IMR-90 (cell line): ENCODE data around the gene AUTS2. TPM values are rescaled to one million over a fixed set of nuclear protein-coding genes. Genes with fewer than 3 reads are reported as not detected.

Experiments
- ATAC-seq: fragments of 200-7000 bp; cut with Tn5 transposase; 2 replicates; pipeline ENCODE4 v1.9.1; 2020; ENCODE audit warnings: low read depth, mild to moderate bottlenecking, moderate library complexity
- BruUV-seq: library from RNA; stranded (reverse); fragments of 400-500 nt; replicated peaks from 2 replicates; lab custom pipeline; 2021; lab: Mats Ljungman, UMichigan
- CTCF ChIA-PET: fragments of 300-600 bp; formaldehyde crosslinking; extraction: SDS; loops from one replicate; lab custom pipeline; 2021; ENCODE audit warnings: antibody characterized with exemption; lab: Yijun Ruan, JAX
- POLR2A ChIA-PET: fragments of 300-600 bp; sonication (Branson Sonifier 250); formaldehyde crosslinking; loops from one replicate; lab custom pipeline; 2022; ENCODE audit warnings: antibody characterized with exemption; ENCODE audit not compliant: unreplicated experiment; lab: Charles Lee
- DNase-seq: peaks from one replicate; pipeline ENCODE4 v3.0.0; 2013
- H2AFZ ChIP-seq: replicated peaks from 2 replicates; pipeline ENCODE3; 2013; ENCODE audit warnings: low read length, mild to moderate bottlenecking; ENCODE audit not compliant: poor library complexity
- H2AK5ac ChIP-seq: 2 replicates; pipeline ENCODE4 v1.6.1; 2013; ENCODE audit warnings: low read depth, low read length, inconsistent platforms
- H2AK9ac ChIP-seq: replicated peaks from 2 replicates; pipeline ENCODE3; 2013; ENCODE audit warnings: mild to moderate bottlenecking, low read depth, low read length, moderate library complexity; ENCODE audit not compliant: poor library complexity
- H2BK120ac ChIP-seq: 2 replicates; pipeline ENCODE4 v1.6.1; 2013; ENCODE audit warnings: low read depth, low read length, inconsistent platforms
- H2BK15ac ChIP-seq: 3 replicates; pipeline ENCODE4 v1.6.1; 2013; ENCODE audit warnings: low read depth, low read length, inconsistent platforms
- H2BK20ac ChIP-seq: 2 replicates; pipeline ENCODE4 v1.6.1; 2013; ENCODE audit warnings: low read depth, mild to moderate bottlenecking, inconsistent platforms, low read length, moderate library complexity
- H2BK5ac ChIP-seq: 2 replicates; pipeline ENCODE4 v1.6.1; 2013; ENCODE audit warnings: mild to moderate bottlenecking, low read depth, low read length, inconsistent platforms; ENCODE audit not compliant: poor library complexity, severe bottlenecking
- H3K14ac ChIP-seq: replicated peaks from 2 replicates; pipeline ENCODE4 v1.6.1; 2013; ENCODE audit warnings: low read depth, low read length, inconsistent platforms
- H3K18ac ChIP-seq: 2 replicates; pipeline ENCODE4 v1.6.1; 2013; ENCODE audit warnings: low read depth, low read length, control low read depth
- H3K23ac ChIP-seq: 2 replicates; pipeline ENCODE4 v1.6.1; 2013; ENCODE audit warnings: low read depth, low read length, inconsistent platforms
- H3K27ac ChIP-seq: 2 replicates; pipeline ENCODE4 v1.5.1; 2013; ENCODE audit warnings: mild to moderate bottlenecking, control low read depth, low read length; ENCODE audit not compliant: insufficient read depth
- H3K27me3 ChIP-seq: 2 replicates; pipeline ENCODE4 v1.6.1; 2013; ENCODE audit warnings: low read length; ENCODE audit not compliant: control insufficient read depth, insufficient read depth
- H3K36me3 ChIP-seq: 2 replicates; pipeline ENCODE4 v1.6.1; 2013; ENCODE audit warnings: low read length, mixed read lengths; ENCODE audit not compliant: control insufficient read depth, insufficient read depth
- H3K4ac ChIP-seq: 2 replicates; pipeline ENCODE4 v1.6.1; 2013; ENCODE audit warnings: low read depth, low read length, inconsistent platforms
- H3K4me1 ChIP-seq: 2 replicates; pipeline ENCODE4 v1.6.1; 2013; ENCODE audit warnings: low read length, mixed read lengths; ENCODE audit not compliant: control insufficient read depth, insufficient read depth
- H3K4me2 ChIP-seq: 2 replicates; pipeline ENCODE4 v1.6.1; 2013; ENCODE audit warnings: low read depth, mild to moderate bottlenecking, control low read depth, low read length, moderate library complexity
- H3K4me3 ChIP-seq: 2 replicates; pipeline ENCODE4 v1.5.1; 2013; ENCODE audit warnings: low read depth, mild to moderate bottlenecking, control low read depth, low read length, moderate library complexity; ENCODE audit not compliant: insufficient read depth
- H3K56ac ChIP-seq: 2 replicates; pipeline ENCODE4 v1.6.1; 2013; ENCODE audit warnings: low read length, inconsistent platforms; ENCODE audit not compliant: insufficient read depth; ENCODE audit errors: extremely low read depth
- H3K79me1 ChIP-seq, 2 experiments: 2 replicates each; pipeline ENCODE4 v1.6.1; 2013; ENCODE audit warnings: low read length in 2 of 2, inconsistent platforms in 1 of 2, low read depth in 1 of 2
- H3K9ac ChIP-seq: 2 replicates; pipeline ENCODE4 v1.6.1; 2013; ENCODE audit warnings: low read depth, low read length, control low read depth
- H3K9me1 ChIP-seq: 2 replicates; pipeline ENCODE4 v1.6.1; 2013; ENCODE audit warnings: low read length, inconsistent platforms; ENCODE audit not compliant: insufficient read depth
- H3K9me3 ChIP-seq: 2 replicates; pipeline ENCODE4 v1.6.1; 2013; ENCODE audit warnings: low read length; ENCODE audit not compliant: control insufficient read depth, insufficient read depth
- H4K20me1 ChIP-seq: 2 replicates; pipeline ENCODE4 v1.6.1; 2013; ENCODE audit warnings: low read length, inconsistent platforms; ENCODE audit not compliant: insufficient read depth
- H4K5ac ChIP-seq: 2 replicates; pipeline ENCODE4 v1.6.1; 2013; ENCODE audit warnings: mild to moderate bottlenecking, low read depth, low read length, control low read depth
- H4K8ac ChIP-seq, 2 experiments: 2 replicates each; pipeline ENCODE4 v1.6.1; 2013; ENCODE audit warnings: low read depth in 2 of 2, low read length in 2 of 2, control low read depth in 1 of 2, inconsistent platforms in 1 of 2
- H4K91ac ChIP-seq: 2 replicates; pipeline ENCODE4 v1.6.1; 2013; ENCODE audit warnings: low read depth, low read length, inconsistent platforms; ENCODE audit not compliant: insufficient read depth
- BHLHE40 ChIP-seq: fragments of 150-350 bp; IDR thresholded peaks from 2 replicates; pipeline ENCODE4 v1.6.1; 2016; ENCODE audit warnings: mild to moderate bottlenecking, low read depth, low read length
- CEBPB ChIP-seq: IDR thresholded peaks from 2 replicates; pipeline ENCODE4 v1.6.1; 2012; ENCODE audit warnings: low read depth, low read length, improper control_type of control experiment
- CHD1 ChIP-seq: IDR thresholded peaks from 2 replicates; pipeline ENCODE4 v1.6.1; 2012; ENCODE audit warnings: low read depth, low read length, improper control_type of control experiment
- CTCF ChIP-seq: conservative IDR thresholded peaks from 2 replicates; pipeline ENCODE4 v1.5.1; 2012; ENCODE audit warnings: mild to moderate bottlenecking, low read depth, low read length, improper control_type of control experiment
- ELK1 ChIP-seq: fragments of 150-350 bp; IDR thresholded peaks from 2 replicates; pipeline ENCODE4 v1.6.1; 2016; ENCODE audit warnings: low read depth, mild to moderate bottlenecking, low read length, moderate library complexity, borderline replicate concordance
- FOS ChIP-seq: fragments of 150-350 bp; IDR thresholded peaks from 2 replicates; pipeline ENCODE4 v1.6.1; 2016; ENCODE audit warnings: low read depth, low read length
- MAFK ChIP-seq: IDR thresholded peaks from 2 replicates; pipeline ENCODE4 v1.6.1; 2012; ENCODE audit warnings: low read depth, low read length, improper control_type of control experiment
- MAZ ChIP-seq: IDR thresholded peaks from 2 replicates; pipeline ENCODE4 v1.6.1; 2012; ENCODE audit warnings: low read depth, mild to moderate bottlenecking, low read length, improper control_type of control experiment, moderate library complexity, borderline replicate concordance
- MXI1 ChIP-seq: IDR thresholded peaks from 2 replicates; pipeline ENCODE4 v1.6.1; 2012; ENCODE audit warnings: low read depth, mild to moderate bottlenecking, low read length, moderate library complexity, borderline replicate concordance
- NFE2L2 ChIP-seq: fragments of 150-350 bp; IDR thresholded peaks from 2 replicates; pipeline ENCODE4 v1.6.1; 2016; ENCODE audit warnings: low read depth, mild to moderate bottlenecking, low read length
- POLR2A ChIP-seq: IDR thresholded peaks from 2 replicates; pipeline ENCODE4 v1.6.1; 2012; ENCODE audit warnings: mild to moderate bottlenecking, low read depth, low read length
- RAD21 ChIP-seq: IDR thresholded peaks from 2 replicates; pipeline ENCODE4 v1.6.1; 2012; ENCODE audit warnings: low read length, improper control_type of control experiment
- RCOR1 ChIP-seq: IDR thresholded peaks from 2 replicates; pipeline ENCODE4 v1.6.1; 2012; ENCODE audit warnings: mild to moderate bottlenecking, low read length, improper control_type of control experiment; ENCODE audit not compliant: insufficient replicate concordance
- RFX5 ChIP-seq: IDR thresholded peaks from 2 replicates; pipeline ENCODE4 v1.8.0; 2012; ENCODE audit warnings: low read depth, mild to moderate bottlenecking, low read length, moderate library complexity
- SMC3 ChIP-seq: fragments of 150-350 bp; IDR thresholded peaks from 2 replicates; pipeline ENCODE4 v1.6.1; 2016; ENCODE audit warnings: low read depth, mild to moderate bottlenecking, antibody characterized with exemption, low read length, moderate library complexity
- USF2 ChIP-seq: fragments of 150-350 bp; IDR thresholded peaks from 2 replicates; pipeline ENCODE4 v1.6.1; 2017; ENCODE audit warnings: mild to moderate bottlenecking, antibody characterized with exemption, low read length, low read depth
- WGBS, 2 experiments: methylation state at CpG; one replicate each; pipeline versions ENCODE4 v1.1.5 to v1.1.7; 2013; ENCODE audit warnings: missing lambda C conversion rate in 2 of 2; ENCODE audit not compliant: insufficient read length in 1 of 2; ENCODE audit errors: extremely low coverage in 2 of 2; 5-methylcytosine and 5-hydroxymethylcytosine counted together
- dilution Hi-C: fragments of 300-500 bp; cut with HindIII; formaldehyde crosslinking; loops from one replicate; pipeline ENCODE4 v1.14.3; 2018; ENCODE audit warnings: low sequenced_read_pairs; ENCODE audit not compliant: unreplicated experiment
- in situ Hi-C: fragments of 300-500 bp; cut with MboI; formaldehyde crosslinking; loops from 3 replicates; pipeline ENCODE4 v1.14.3; 2019; ENCODE audit warnings: low sequenced_read_pairs, inconsistent platforms, mixed read lengths
- intact Hi-C: fragments of 100-400 bp; cut with micrococcal nuclease; formaldehyde crosslinking; loops from 2 replicates; pipeline ENCODE4 v1.10.0; 2022
- polyA plus RNA-seq, 3 experiments: library from polyadenylated mRNA; depleted of rRNA; stranded (reverse); fragments of >200 nt; gene quantifications; 2 replicates each; pipeline ENCODE4 v1.2.3, GENCODE V29; 2012; ENCODE audit warnings: low replicate concordance in 1 of 3
- total RNA-seq: library from RNA; depleted of rRNA; stranded (reverse); fragments of >200 nt; gene quantifications from 2 replicates; pipeline ENCODE4 v1.2.3, GENCODE V29; 2012

The AUTS2 gene
- total and polyA plus RNA-seq, 2 of the 4 experiments (the other 2 are of a cell fraction) = 0.90 to 3.0 TPM

- Histone ChIP-seq H3K9me3 (peaks cover 2% of the 10 kb centered on the region; the same call in 1 of the 2 replicates), H2AK9ac (no peak overlapping the region), H2BK5ac (no peak overlapping the region), H3K36me3 (no peaks in the 10 kb centered on the region), H4K20me1 (no peaks in the 10 kb centered on the region), H2AFZ (no peak overlapping the region), H2AK5ac (no peak overlapping the region), H2BK15ac (no peak overlapping the region), H3K18ac (no peak overlapping the region), H3K9me1 (no peaks in the 10 kb centered on the region), H3K27me3 (no peaks in the 10 kb centered on the region), H3K14ac (no peak overlapping the region), H3K4ac (no peak overlapping the region), H3K4me3 (no peak overlapping the region), H3K79me1 (no peaks in the 10 kb centered on the region), H4K8ac (no peak overlapping the region), H4K91ac (no peak overlapping the region), H3K27ac (no peak overlapping the region), H2BK120ac (no peak overlapping the region), H3K56ac (no peak overlapping the region), H3K4me2 (no peak overlapping the region), H2BK20ac (no peak overlapping the region), H3K9ac (no peak overlapping the region), H3K4me1 (no peaks in the 10 kb centered on the region), H4K5ac (no peak overlapping the region), H3K23ac (no peak overlapping the region)
- no CpG with 5 or more reads among the region's 3 CpGs for WGBS, 2 experiments
- ChIA-PET POLR2A (no interaction called here), CTCF (no interaction called here)
- TF ChIP-seq SMC3 (no peak), RCOR1 (no peak), NFE2L2 (no peak), POLR2A (no peak), FOS (no peak), BHLHE40 (no peak), CHD1 (no peak), MXI1 (no peak), ELK1 (no peak), MAZ (no peak), RAD21 (no peak), USF2 (no peak), CTCF (no peak), RFX5 (no peak), MAFK (no peak), CEBPB (no peak)
- dilution Hi-C loops (no loop called here), in situ Hi-C loops (no loop called here), intact Hi-C loops (no loop called here)
- ATAC-seq (no peak), DNase-seq (no peak)
- BruUV-seq = no TSS peak
These were observed 165.2 kb downstream of the AUTS2 start for GRCh38 chr7:69763513-69763912.
